HG03039 (cell line): ENCODE data around the gene DHRSX.
"Not testable (repeated sequence)": the region's sequence is repeated elsewhere in the genome, so short reads cannot be mapped to it uniquely, and the experiment has no call there.

Experiments used
- ATAC-seq: cut with Tn5 transposase; IDR thresholded peaks from one replicate; pipeline ENCODE4 v1.9.1; 2021; ENCODE audit warnings: mild to moderate bottlenecking, moderate library complexity; ENCODE audit not compliant: unreplicated experiment

Gene DHRSX

DNA sequence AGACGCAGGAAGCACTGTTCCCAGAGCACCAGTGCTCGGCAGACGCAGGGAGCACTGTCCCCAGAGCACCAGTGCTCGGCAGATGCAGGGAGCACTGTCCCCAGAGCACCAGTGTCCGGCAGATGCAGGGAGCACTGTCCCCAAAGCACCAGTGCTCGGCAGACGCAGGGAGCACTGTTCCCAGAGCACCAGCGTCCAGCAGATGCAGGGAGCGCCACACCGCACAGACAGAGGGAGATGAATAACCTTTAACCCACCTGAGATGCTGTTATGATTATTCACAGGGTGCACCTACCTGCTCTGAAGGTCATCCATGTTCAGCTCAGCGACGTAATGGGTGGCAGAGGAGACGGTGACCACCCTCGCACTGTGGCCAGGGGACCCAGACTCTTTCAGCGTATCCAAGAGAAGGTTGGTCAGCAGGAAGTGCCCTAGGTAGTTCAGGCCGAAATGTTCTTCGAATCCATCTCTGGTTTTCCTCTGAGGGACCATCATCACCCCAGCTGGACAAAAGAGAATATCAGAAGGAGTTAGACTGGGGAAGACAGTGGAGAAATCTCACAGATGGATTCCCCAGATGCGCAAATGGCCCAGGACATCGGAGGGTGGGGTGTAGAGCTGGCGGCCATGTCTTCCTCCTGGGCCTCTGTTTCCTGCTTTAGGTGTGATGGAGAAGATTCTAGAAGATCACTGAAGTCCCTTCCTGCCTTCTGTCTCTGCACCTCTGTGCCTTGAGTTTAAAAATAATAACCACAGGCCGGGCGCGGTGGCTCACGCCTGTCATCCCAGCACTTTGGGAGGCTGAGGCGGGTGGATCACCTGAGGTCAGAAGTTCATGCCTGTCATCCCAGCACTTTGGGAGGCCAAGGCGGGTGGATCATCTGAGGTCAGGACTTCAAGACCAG, 234.1 kb downstream of the DHRSX start:
- ATAC-seq = no peak

DNA sequence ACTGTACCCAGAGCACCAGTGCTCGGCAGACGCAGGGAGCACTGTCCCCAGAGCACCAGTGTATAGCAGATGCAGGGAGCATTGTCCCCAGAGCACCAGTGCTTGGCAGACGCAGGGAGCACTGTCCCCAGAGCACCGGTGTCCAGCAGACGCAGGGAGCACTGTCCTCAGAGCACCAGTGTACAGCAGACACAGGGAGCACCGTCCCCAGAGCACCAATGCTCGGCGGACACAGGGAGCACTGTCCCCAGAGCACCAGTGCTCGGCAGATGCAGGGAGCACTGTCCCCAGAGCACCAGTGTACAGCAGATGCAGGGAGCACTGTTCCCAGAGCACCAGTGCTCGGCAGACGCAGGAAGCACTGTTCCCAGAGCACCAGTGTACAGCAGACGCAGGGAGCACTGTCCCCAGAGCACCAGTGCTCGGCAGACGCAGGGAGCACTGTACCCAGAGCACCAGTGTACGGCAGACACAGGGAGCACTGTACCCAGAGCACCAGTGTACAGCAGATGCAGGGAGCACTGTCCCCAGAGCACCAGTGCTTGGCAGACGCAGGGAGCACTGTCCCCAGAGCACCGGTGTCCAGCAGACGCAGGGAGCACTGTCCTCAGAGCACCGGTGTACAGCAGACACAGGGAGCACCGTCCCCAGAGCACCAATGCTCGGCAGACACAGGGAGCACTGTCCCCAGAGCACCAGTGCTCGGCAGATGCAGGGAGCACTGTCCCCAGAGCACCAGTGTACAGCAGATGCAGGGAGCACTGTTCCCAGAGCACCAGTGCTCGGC, 234.9 kb downstream of the DHRSX start:
- not testable (repeated sequence) for ATAC-seq

DNA sequence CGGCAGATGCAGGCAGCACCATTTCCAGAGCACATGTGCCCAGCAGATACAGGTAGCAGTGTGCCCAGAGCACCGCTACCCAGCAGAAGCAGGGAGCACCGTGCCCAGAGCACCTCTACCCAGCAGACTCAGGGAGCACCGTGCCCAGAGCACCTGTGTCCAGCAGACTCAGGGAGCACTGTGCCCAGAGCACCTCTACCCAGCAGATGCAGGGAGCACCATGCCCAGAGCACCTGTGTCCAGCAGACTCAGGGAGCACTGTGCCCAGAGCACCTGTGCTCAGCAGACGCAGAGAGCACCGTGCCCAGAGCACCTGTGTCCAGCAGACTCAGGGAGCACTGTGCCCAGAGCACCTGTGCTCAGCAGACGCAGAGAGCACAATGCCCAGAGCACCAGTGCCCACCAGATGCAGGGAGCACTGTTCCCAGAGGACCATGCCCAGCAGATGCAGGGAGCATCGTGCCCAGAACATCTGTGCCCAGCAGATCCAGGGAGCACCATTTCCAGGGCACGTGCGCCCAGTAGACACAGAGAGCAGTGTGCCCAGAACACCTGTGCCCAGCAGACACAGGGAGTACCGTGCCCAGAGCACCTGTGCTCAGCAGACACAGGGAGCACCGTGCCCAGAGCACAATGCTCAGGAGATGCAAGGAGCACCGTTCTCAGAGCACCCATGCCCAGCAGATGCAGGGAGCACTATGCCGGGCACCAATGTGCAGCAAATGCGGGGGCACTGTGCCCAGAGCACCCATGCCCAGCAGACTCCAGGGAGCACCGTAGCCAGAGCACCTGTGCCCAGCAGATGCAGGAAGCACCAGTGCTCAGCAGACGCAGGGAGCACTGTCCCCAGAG, 236.4 kb downstream of the DHRSX start:
- no peak for ATAC-seq

DNA sequence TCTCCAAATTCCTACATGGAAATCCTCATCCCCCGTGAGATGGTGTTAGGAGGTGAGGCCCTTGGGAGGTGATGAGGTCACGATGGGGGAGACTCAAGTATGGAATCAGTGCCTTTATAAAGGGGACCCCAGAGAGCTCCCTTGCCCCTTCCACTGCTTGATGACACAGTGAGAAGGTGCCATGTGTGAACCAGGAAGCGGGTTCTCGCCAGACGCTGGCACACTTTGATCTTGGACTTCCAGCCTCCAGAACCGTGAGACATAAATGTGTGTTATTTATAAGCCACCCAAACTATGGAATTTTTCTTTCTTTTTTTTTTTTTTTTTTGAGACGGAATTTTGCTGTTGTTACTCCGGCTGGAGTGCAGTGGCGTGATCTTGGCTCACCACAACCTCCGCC, 237.6 kb downstream of the DHRSX start:
- no peak for ATAC-seq

DNA sequence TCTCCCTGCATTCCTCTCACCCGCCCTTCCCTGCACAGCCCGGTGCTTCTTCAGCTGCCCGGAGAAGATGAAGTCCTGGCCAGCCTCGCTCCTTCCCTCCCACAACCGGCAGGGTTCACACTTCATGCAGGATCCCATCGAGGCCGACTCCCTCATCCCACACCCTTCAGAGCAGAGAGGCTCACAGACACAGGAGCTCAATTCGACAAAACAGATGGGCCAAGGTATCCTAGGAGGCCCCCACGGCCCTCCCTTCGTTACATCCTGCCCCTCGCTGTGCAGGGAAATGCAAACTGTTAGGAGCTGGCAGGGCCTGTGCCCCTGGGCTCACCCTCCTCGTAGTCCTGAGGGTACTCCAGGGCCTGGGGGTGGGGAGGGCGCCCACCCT, 238.1 kb downstream of the DHRSX start:
- no peak for ATAC-seq

DNA sequence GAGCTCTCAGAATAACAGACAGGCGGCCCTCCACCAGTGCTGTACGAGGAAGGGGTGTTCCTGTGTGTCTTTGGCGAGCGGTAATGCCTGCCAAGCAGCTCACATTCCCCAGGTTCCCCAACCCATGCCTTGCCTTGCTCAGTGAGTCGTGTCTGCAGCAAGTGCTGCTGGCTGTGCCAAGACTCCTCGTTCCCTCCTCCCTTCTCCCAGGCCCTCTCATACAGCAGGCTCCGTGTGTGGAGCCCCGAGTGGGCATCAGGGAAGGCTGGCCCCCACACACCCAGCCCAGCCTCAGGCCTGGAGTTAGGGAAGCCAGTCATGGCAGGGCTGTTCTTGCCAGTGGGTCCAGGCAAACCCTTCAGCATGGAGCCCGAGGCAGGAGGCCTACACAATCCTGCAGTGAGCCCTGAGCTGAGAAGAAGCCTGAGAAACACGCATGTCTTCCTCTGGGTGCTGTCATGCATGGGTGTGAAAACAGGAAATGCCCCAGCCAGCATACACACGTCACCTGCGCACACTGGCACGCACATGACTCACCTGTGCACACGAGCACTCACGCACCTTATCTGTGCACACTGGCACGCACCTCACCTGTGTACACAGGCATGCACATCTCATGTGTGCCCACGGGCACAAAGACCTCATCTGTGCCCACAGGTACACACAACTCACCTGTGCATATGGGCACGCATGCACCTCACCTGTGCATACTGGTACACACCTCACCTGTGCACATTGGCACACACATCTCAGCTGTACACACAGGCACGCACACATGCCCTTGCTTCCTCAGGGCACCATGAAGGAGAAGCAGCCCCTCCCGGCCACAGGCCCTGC, 238.7 kb downstream of the DHRSX start:
- no peak for ATAC-seq

DNA sequence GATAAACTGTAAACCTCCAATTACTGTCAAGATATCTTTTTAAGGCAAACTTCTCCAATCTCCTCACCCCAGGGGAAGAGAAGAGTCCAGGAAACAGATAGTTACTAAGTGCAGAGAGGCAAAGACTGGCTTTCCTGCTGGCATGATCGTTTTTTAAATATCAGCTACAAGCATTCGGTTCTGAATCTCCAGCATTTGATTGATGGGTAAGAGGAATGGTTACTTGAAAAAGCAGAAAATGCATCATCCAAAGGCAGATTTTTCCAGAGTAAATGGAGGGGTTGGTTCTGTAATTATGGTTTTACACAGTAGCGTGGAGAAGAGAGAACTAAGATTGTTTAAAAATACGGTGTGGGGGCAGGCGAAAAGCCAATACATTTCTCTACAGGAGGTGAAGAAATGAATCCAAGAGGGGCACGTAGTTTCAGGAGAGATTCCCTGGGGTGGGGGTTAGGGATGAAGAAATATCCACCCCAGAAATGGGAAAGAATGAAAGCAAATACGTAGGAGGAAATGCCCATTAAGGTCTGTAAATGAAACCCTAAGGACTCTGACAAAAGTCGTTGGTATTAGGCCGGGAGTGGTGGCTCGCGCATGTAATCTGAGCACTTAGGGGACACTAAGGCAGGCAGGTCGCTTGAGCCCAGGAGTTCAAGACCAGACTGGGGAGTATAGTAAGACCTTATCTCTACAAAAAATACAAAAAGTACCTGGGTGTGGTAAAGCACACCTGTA, 248.3 kb downstream of the DHRSX start:
- ATAC-seq = no peak

DNA sequence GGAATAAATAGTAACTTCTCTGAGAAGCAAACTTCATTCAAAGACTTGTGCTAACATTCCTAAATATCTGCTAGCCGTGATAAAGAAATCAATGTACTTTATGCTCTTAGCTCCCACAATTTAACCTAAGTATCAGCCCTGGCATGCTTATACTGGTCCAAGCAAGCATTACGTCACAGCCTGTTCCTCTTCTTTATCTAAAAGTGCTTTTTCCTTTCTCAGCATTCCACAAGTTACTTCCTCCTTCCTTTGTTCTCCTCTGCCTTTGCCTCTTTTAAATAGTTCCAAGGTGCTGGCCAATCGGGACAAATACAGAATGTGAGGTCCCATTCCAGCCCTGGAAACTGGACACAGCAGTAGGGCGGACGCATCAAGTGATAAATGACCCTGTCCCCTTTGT, 249.6 kb downstream of the DHRSX start:
- no peak for ATAC-seq

DNA sequence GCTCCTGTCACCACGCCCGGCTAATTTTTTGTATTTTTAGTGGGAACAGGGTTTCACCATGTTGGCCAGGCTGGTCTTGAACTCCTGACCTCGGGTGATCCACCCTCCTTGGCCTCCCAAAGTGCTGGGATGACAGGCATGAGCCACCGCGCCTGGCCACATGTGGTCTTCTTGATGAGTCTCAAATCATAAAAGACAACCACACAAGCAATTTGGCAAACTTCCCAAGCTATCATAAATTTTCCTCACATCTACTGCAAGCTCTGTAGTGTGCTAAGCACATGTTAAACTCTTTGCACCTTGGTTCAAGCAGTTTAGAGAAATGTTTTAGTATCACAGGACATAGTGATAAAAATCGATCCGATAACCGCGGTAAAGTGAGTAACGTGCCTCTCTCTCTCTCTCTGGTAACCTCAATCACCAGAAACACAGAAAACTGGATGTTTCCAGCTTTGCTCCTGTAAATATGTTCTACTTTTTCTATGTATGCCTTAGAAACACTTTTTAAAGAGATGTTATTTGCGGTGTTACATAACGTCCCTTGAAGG, 256.8 kb downstream of the DHRSX start:
- no peak for ATAC-seq

DNA sequence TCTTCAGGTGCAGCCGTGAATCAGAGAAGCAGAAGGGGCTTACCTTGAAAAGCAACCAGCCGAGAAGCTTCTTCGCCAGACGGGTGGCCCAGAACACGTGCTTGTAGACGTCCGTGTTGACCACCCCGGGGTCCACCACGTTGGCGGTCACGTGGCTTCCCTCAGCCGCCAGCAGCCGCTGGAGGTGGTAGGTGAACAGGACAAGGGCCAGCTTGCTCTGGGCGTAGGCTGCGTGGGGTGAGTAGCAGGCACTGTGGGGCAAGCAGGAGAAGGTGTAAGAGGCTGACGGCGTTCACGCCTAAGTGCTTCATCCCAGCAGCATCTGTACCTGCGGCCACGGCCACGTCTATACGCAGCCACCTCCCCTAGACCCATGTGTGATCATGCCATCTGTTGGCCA, 257.8 kb downstream of the DHRSX start:
- no peak for ATAC-seq

DNA sequence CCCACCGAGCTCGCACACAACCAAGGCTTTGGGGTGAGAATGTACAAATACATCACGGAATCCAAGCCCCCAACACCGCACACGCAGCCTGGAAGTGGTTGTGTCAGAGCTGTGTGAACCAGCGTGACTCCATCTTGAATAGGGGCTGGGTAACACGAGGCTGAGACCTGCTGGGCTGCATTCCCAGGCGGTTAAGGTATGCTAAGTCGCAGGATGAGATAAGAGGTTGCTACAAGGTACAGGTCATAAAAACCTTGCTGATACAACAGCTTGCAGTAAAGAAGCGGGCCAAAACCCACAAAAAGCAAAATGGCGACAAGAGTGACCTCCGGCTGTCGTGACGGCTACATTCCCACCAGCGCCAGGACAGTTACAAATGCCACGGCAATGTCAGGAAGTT, 258.4 kb downstream of the DHRSX start:
- ATAC-seq = no peak

DNA sequence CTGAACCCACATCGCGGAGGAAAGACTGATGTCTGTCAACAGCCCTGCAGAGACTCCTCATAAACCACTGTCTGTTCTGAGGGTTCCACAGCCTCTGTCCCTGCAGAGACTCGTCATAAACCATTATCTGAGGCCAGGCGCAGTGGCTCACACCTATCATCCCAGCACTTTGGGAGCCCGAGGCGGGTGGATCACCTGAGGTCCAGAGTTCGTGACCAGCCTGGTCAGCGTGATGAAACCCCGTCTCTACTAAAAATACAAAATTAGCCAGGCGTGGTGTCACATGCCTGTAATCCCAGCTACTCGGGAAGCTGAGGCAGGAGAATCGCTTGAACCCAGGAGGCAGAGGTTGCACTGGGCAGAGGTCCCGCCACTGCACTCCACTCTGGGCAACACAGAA, 259.3 kb downstream of the DHRSX start:
- not testable (repeated sequence) for ATAC-seq

DNA sequence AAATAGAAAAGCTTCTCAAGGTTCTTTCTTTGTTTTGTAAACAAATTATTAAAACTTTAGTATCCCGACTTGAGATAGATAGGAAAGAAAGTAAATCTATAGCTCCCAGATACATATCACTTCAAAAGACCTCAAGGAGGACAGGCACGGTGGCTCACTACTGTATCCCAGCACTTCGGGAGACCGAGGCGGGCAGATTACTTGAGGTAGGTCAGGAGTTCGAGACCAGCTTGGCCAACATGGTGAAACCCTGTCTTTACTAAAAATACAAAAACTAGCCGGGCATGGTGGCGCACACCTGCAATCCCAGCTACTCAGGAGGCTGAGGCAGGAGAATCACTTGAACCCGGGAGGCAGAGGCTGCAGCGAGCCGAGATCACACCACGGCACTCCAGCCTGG, 260.0 kb downstream of the DHRSX start:
- not testable (repeated sequence) for ATAC-seq

DNA sequence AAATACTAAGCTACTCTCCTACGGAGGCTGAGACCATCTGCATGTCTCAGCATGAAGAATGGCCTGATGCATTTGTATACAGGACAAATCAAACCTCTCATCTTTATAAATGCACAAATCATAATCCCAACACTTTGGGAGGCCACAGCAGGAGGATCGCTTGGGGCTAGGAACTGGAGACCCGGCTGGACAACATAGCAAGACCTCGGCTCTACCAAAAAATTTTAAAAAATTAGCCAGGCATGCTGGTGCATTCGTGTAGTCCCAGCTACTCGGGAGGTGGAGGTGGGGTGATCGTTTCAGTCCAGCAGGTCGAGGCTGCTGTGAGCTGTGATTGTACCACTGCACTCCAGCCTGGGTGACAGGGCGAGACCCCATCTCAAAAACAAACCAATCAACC, 262.8 kb downstream of the DHRSX start:
- ATAC-seq = no peak

DNA sequence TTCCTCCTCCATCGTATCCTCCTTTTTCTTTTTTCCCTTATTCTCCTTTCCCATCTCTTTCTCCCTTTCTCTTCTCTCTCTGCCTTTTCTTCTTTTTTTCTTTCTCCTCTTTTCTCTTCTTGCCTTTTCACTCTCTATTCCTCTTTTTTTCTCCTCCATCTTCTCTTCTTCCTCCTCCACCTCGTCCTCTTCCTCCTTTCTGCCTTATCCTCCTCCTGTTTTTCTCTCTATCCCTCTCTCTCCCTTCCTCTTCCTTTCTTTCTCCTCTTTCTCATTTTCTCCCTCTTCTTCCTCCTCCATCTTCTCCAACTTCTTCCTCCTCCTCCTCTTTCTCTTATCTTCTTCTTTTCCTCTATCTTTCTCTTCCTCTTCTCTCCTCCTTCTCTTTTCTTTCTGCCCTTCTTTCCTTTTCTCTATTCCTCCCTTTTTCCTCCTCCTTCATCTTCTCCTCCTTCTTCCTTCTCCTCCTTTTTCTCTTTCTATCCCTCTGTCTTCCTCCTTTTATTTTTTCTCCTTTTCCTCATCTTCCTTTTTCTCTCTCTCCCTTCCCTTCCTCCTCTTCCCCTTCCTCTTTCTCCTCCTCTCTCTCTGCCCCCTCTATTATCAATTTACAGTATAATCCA, 269.1 kb downstream of the DHRSX start:
- no peak for ATAC-seq

DNA sequence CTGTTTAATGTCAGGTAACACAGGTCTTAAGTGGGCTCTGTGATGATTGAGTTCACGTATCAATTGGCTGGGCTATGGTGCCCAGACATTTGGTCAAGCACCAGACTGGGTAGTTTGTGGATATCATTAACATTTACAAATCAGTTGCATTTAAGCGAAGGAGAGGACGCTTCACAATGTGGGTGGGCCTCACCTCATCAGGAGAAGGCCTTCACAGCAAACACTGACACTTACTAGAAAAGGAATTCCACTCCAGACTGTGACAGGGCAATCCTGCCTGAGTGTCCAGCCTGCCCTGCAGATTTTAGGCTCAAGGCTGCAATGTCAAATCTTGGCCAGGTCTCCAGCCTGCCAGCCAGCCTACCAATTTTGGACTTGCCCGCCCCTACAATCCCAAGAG, 270.3 kb downstream of the DHRSX start:
- ATAC-seq = no peak

DNA sequence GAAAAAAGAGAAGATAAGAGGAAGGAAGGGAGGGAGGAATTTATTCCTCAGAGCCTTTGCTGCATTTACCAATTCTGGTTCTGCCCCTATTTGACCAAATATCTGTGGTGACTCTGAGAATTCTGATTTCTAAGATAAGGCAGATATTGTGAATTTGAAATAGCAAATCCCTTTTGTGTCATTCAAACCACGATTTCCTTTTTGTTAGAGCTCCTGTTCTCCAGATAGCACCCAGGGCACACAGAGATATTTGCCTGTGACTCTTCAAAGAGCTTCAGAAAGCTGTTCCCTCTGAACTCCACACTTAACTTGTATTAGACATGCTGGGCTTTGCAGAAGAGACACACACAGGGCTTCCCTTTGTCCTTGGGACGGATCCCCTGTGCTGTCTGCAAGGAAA, 272.2 kb downstream of the DHRSX start:
- ATAC-seq = no peak

DNA sequence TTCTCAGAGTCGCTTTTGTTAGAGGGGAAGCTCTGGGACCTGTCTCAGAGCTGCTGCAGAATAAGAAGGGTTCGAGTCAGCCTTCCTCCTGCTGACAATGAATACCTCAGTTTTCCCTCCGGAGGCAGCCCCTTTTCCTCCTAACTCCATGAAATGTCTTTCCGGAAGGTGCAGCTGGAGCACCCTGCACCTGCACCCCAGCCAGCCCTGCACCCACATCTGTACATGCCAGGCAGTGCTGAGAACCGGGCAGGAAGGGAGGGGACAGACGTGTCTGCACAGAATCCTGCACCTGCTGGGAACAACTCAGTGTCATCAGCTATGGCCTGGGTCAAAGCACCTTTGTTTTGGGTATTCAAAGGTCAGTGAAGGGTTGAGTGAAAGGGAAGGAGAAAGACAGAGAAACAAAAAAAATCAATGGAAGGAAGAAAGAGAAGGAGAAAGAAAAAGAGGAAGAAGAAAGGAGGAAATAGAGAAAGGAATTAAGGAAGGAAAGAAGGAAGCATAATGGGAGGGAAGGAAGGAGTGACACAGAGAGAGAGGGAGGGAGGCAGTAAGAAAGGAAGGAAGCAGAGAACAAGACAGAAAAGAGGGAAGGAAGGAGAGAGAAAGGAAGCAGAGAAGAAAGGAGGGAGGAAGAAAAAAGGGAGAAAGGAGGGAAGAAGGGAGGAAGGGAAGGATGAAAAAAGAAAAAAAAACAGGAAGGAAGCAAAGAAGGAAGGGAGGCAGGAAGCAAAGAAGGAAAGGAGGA, 273.7 kb downstream of the DHRSX start:
- no peak for ATAC-seq
